GM12874 (cell line): ENCODE results near the gene TRIM10.

Source experiments
- CTCF ChIP-seq: IDR thresholded peaks from 2 replicates; pipeline ENCODE4 v1.5.1; 2011; ENCODE audit warnings: low read depth, mild to moderate bottlenecking, control low read depth, low read length, moderate library complexity; ENCODE audit not compliant: insufficient read depth

The TRIM10 gene

GRCh38 chr6:30113841-30114240, 47.2 kb downstream of the TRIM10 start:
- TF ChIP-seq CTCF: no peak

GRCh38 chr6:30113003-30113759, 47.8 kb downstream of the TRIM10 start, which contains the start of gene TRIM31:
Gene TRIM31 (minus strand): TSS chr6:30113090. CDS start chr6:30112805, 285 bp downstream.
- TF ChIP-seq CTCF: no peak

- no peak for TF ChIP-seq CTCF
Observed at GRCh38 chr6:30112402-30112994, 48.5 kb downstream of the TRIM10 start.

- no peak for TF ChIP-seq CTCF
Observed at GRCh38 chr6:30111266-30111856, 49.6 kb downstream of the TRIM10 start.

GRCh38 chr6:30104661-30105060, 56.4 kb downstream of the TRIM10 start:
- TF ChIP-seq CTCF: no peak

- no peak for TF ChIP-seq CTCF
Observed at GRCh38 chr6:30103872-30104179, 57.2 kb downstream of the TRIM10 start.

- TF ChIP-seq CTCF: peak; percentile 96
Observed at GRCh38 chr6:30102970-30103871, 57.8 kb downstream of the TRIM10 start.
